B cell (primary cell): ENCODE data around the gene TRPM4. TPM values are rescaled to one million over a fixed set of nuclear protein-coding genes. Genes with fewer than 3 reads are reported as not detected.

Experiments used
- ATAC-seq: fragments of 200-7000 bp; cut with Tn5 transposase; one replicate; pipeline ENCODE4 v1.10.0; 2021; ENCODE audit warnings: low read depth, mild to moderate bottlenecking, moderate number of reproducible peaks, moderate library complexity
- CTCF ChIA-PET: fragments of 350-600 bp; sonication (Branson Sonifier 250); formaldehyde crosslinking; loops from one replicate; lab custom pipeline; 2021; ENCODE audit warnings: antibody characterized with exemption, inconsistent platforms; lab: Charles Lee
- POLR2A ChIA-PET: fragments of 350-600 bp; sonication (Branson Sonifier 250); formaldehyde crosslinking; loops from one replicate; lab custom pipeline; 2021; ENCODE audit warnings: antibody characterized with exemption; lab: Charles Lee
- DNase-seq: peaks from one replicate; pipeline ENCODE4 v3.0.0; 2013
- H2AFZ ChIP-seq: 2 replicates; pipeline ENCODE4 v1.6.1; 2012; ENCODE audit warnings: mild to moderate bottlenecking, low read depth, low read length; ENCODE audit not compliant: insufficient read depth, poor library complexity, severe bottlenecking
- H3K27ac ChIP-seq, 2 donors: 1 replicate in 1 of 2; 2 replicates in 1 of 2; pipeline ENCODE4 v1.5.1; 2012 to 2013; ENCODE audit warnings: low read length in 2 of 2, mild to moderate bottlenecking in 2 of 2, moderate library complexity in 1 of 2
- H3K27me3 ChIP-seq, 4 experiments: fragments of 200-600 bp in 1 of 4; sonication (generic) in 1 of 4; replicated peaks in 1 of 4; 1 replicate in 2 of 4; 2 replicates in 2 of 4; pipeline versions ENCODE4 v1.6.1 to v1.7.0; 2013 to 2016; ENCODE audit warnings: low read length in 3 of 4, mild to moderate bottlenecking in 2 of 4, mixed read lengths in 1 of 4, moderate library complexity in 1 of 4; ENCODE audit not compliant: insufficient read depth in 4 of 4, control insufficient read depth in 3 of 4; ENCODE audit errors: control extremely low read depth in 1 of 4
- H3K36me3 ChIP-seq, 2 experiments: replicated peaks in 1 of 2; 1 replicate in 1 of 2; 2 replicates in 1 of 2; pipeline versions ENCODE4 v1.6.1 to v1.7.1; 2013; ENCODE audit warnings: low read length in 1 of 2; ENCODE audit not compliant: insufficient read depth in 2 of 2, control insufficient read depth in 1 of 2; ENCODE audit errors: control extremely low read depth in 1 of 2, extremely low read depth in 1 of 2
- H3K4me1 ChIP-seq, 2 donors: fragments of 200-600 bp in 1 of 2; sonication (generic) in 1 of 2; 1 replicate in 1 of 2; 2 replicates in 1 of 2; pipeline versions ENCODE4 v1.5.1 to v1.6.1; 2013 to 2017; ENCODE audit warnings: low read length in 2 of 2; ENCODE audit not compliant: control insufficient read depth in 2 of 2, insufficient read depth in 2 of 2
- H3K4me2 ChIP-seq: replicated peaks from 2 replicates; pipeline ENCODE3; 2012; ENCODE audit warnings: mild to moderate bottlenecking, low read depth, low read length; ENCODE audit not compliant: poor library complexity, severe bottlenecking
- H3K4me3 ChIP-seq, 5 experiments: fragments of 200-600 bp in 1 of 5; sonication (generic) in 1 of 5; 1 replicate in 3 of 5; 2 replicates in 2 of 5; pipeline versions ENCODE4 v1.5.1 to v1.7.0; 2011 to 2016; ENCODE audit warnings: low read length in 4 of 5, mild to moderate bottlenecking in 4 of 5, low read depth in 2 of 5, control low read depth in 1 of 5, moderate library complexity in 1 of 5; ENCODE audit not compliant: insufficient read depth in 1 of 5; ENCODE audit errors: control extremely low read depth in 1 of 5, extremely low read depth in 1 of 5
- H3K79me2 ChIP-seq: fragments of 200-600 bp; sonication (generic); one replicate; pipeline ENCODE4 v1.6.0; 2016; ENCODE audit warnings: low read length; ENCODE audit not compliant: control insufficient read depth, insufficient read depth
- H3K9ac ChIP-seq: fragments of 200-600 bp; sonication (generic); 2 replicates; pipeline ENCODE4 v1.6.1; 2017; ENCODE audit warnings: mild to moderate bottlenecking, low read length, moderate library complexity
- H3K9me3 ChIP-seq, 3 donors: one replicate each; pipeline versions ENCODE4 v1.6.1 to v1.7.1; 2013; ENCODE audit warnings: low read length in 2 of 3; ENCODE audit not compliant: control insufficient read depth in 2 of 3, insufficient read depth in 1 of 3; ENCODE audit errors: control extremely low read depth in 1 of 3
- H4K20me1 ChIP-seq: 2 replicates; pipeline ENCODE4 v1.6.0; 2012; ENCODE audit warnings: mild to moderate bottlenecking, low read length; ENCODE audit not compliant: insufficient read depth, control insufficient read depth, poor library complexity, severe bottlenecking
- H3K27ac Mint-ChIP-seq: one replicate; pipeline ENCODE4 v1.8.0; 2021; ENCODE audit warnings: mixed read lengths
- H3K27me3 Mint-ChIP-seq: one replicate; pipeline ENCODE4 v1.8.0; 2021; ENCODE audit warnings: mixed read lengths
- H3K4me1 Mint-ChIP-seq: one replicate; pipeline ENCODE4 v1.8.0; 2021; ENCODE audit warnings: mixed read lengths
- H3K4me3 Mint-ChIP-seq: one replicate; pipeline ENCODE4 v1.8.0; 2021; ENCODE audit warnings: mixed read lengths
- H3K9me3 Mint-ChIP-seq: one replicate; pipeline ENCODE4 v1.8.0; 2022; ENCODE audit warnings: mixed read lengths; ENCODE audit not compliant: insufficient read depth
- CTCF ChIP-seq: fragments of 200-600 bp; IDR thresholded peaks from one replicate; pipeline ENCODE4 v1.8.0; 2022; ENCODE audit warnings: antibody characterized with exemption, mild to moderate bottlenecking
- EZH2 ChIP-seq: IDR thresholded peaks from 2 replicates; pipeline ENCODE4 v1.6.1; 2012; ENCODE audit warnings: borderline replicate concordance, low read depth, mild to moderate bottlenecking, moderate library complexity, low read length; ENCODE audit not compliant: insufficient read depth, poor library complexity, severe bottlenecking
- WGBS: methylation state at CpG from one replicate; pipeline ENCODE4 v1.1.5; 2013; ENCODE audit warnings: missing lambda C conversion rate; ENCODE audit not compliant: insufficient coverage; 5-methylcytosine and 5-hydroxymethylcytosine counted together
- intact Hi-C: fragments of 100-400 bp; cut with micrococcal nuclease; formaldehyde crosslinking; loops from one replicate; pipeline ENCODE4 v1.10.0; 2022
- polyA plus RNA-seq: library from polyadenylated mRNA; depleted of rRNA; stranded (reverse); fragments of >200 nt; gene quantifications from 2 replicates; pipeline ENCODE4 v1.2.3, GENCODE V29; 2012
- total RNA-seq, 2 donors: library from RNA; stranded (reverse); fragments of 120-200 nt in 1 of 2; gene quantifications; 1 replicate in 1 of 2; 2 replicates in 1 of 2; pipeline versions ENCODE4 v1.2.3 to v1.2.4, GENCODE V29; 2013 to 2022

TRPM4 gene
- total and polyA plus RNA-seq, 2 donors (not counting 1 experiment from before 2014, with no cell fraction given) = 0.24 TPM; not detected in 1

- H3K4me2 ChIP-seq = no peak overlapping the region
- CTCF ChIA-PET = interaction anchor here (1.0 to 2.8 kb wide), 6 partner anchors 10 to 289 kb away, joined by 3 to 12 read pairs (median 4); no protein-coding TSS in a partner anchor
- H3K9me3 ChIP-seq = no peaks in the 10 kb centered on the region
- POLR2A ChIA-PET = interaction anchor here (0.6 kb wide), 1 partner anchor 195 kb away, joined by 3 read pairs; no protein-coding TSS in a partner anchor
- Mint-ChIP-seq H3K27ac (no peak overlapping the region), H3K27me3 (no peaks in the 10 kb centered on the region), H3K4me1 (peaks cover 28% of the 10 kb centered on the region), H3K9me3 (no peaks in the 10 kb centered on the region), H3K4me3 (no peak overlapping the region)
- H3K36me3 ChIP-seq = no peaks in the 10 kb centered on the region
- H3K79me2 ChIP-seq = no peaks in the 10 kb centered on the region
- no peaks in the 10 kb centered on the region for H3K27me3 ChIP-seq
- DNase-seq (no peak), ATAC-seq (no peak)
- no peak overlapping the region for H3K27ac ChIP-seq
- WGBS = 89% methylated on average over 13 of the region's 13 CpGs
- intact Hi-C loops = no loop called here
- no peak overlapping the region for H3K9ac ChIP-seq
- H4K20me1 ChIP-seq = no peaks in the 10 kb centered on the region
- no peak overlapping the region for H2AFZ ChIP-seq
- H3K4me1 ChIP-seq = peaks cover 5 to 21% of the 10 kb centered on the region in 2 donors
- no peak overlapping the region for H3K4me3 ChIP-seq
- TF ChIP-seq CTCF (no peak), EZH2 (no peak)
Observed at GRCh38 chr19:49213791-49214190, 56.2 kb downstream of the TRPM4 start.

GRCh38 chr19:49214701-49215100, 57.1 kb downstream of the TRPM4 start:
- no peak overlapping the region for H3K4me3 ChIP-seq
- no peak for ATAC-seq

More at GRCh38 chr19:49214701-49215100, 57.1 kb downstream of the TRPM4 start:
- H3K79me2 ChIP-seq = no peaks in the 10 kb centered on the region
- no peaks in the 10 kb centered on the region for H3K9me3 ChIP-seq
- 71% methylated on average over 6 of the region's 9 CpGs for WGBS
- no peaks in the 10 kb centered on the region for H3K27me3 ChIP-seq
- H4K20me1 ChIP-seq = no peaks in the 10 kb centered on the region
- H3K36me3 ChIP-seq = no peaks in the 10 kb centered on the region
- DNase-seq = no peak
- no peak overlapping the region for H2AFZ ChIP-seq
- H3K9me3 Mint-ChIP-seq = no peaks in the 10 kb centered on the region
- intact Hi-C loops = no loop called here
- no peak overlapping the region for H3K4me3 Mint-ChIP-seq
- no peak overlapping the region for H3K4me2 ChIP-seq
- H3K27me3 Mint-ChIP-seq = peaks cover 2% of the 10 kb centered on the region
- no peak overlapping the region for H3K27ac ChIP-seq
- ChIA-PET POLR2A (no interaction called here), CTCF (interaction anchor here (0.9 to 2.8 kb wide), 4 partner anchors 11 to 117 kb away, joined by 3 to 12 read pairs (median 4); no protein-coding TSS in a partner anchor)
- H3K27ac Mint-ChIP-seq = no peak overlapping the region
- TF ChIP-seq EZH2 (no peak), CTCF (no peak)
- no peak overlapping the region for H3K9ac ChIP-seq
- H3K4me1 ChIP-seq = peaks cover 5 to 21% of the 10 kb centered on the region in 2 donors
- peaks cover 22% of the 10 kb centered on the region for H3K4me1 Mint-ChIP-seq
